ENCODE data around the gene PNKD. TPM values are rescaled to one million over a fixed set of nuclear protein-coding genes. Genes with fewer than 3 reads are reported as not detected.

PNKD gene
- total RNA-seq, 4 donors from 2014 or later: 33.4 to 66.4 (median 49.4) TPM

- no peaks in the 10 kb centered on the region for H3K27me3 ChIP-seq
- H3K27ac ChIP-seq: no peak overlapping the region
- no peaks in the 10 kb centered on the region for H3K9me3 ChIP-seq
- TF ChIP-seq POLR2A (IDR thresholded peaks at IDR 0.05) (no peak), EP300 (IDR thresholded peaks at IDR 0.05) (no peak), CTCF (IDR thresholded peaks at IDR 0.05) (no peak), POLR2AphosphoS5 (IDR thresholded peaks at IDR 0.05) (no peak)
- no peak for DNase-seq (ENCODE audit: low spot score in 2 of 2)
- no peak overlapping the region for H3K4me3 ChIP-seq
- 93% methylated on average over 14 of the region's 14 CpGs for WGBS
- no peaks in the 10 kb centered on the region for H3K36me3 ChIP-seq
- H3K4me1 ChIP-seq: peaks cover 9% of the 10 kb centered on the region
Measured at GRCh38 chr2:218354045-218354444, 83.7 kb downstream of the PNKD start.

- Histone ChIP-seq H3K9me3 (no peaks in the 10 kb centered on the region), H3K27ac (no peak overlapping the region), H3K4me3 (no peak overlapping the region), H3K4me1 (peaks cover 9% of the 10 kb centered on the region), H3K27me3 (no peaks in the 10 kb centered on the region), H3K36me3 (no peaks in the 10 kb centered on the region)
- TF ChIP-seq POLR2A (IDR thresholded peaks at IDR 0.05) (no peak), EP300 (IDR thresholded peaks at IDR 0.05) (no peak), CTCF (IDR thresholded peaks at IDR 0.05) (no peak), POLR2AphosphoS5 (IDR thresholded peaks at IDR 0.05) (no peak)
- DNase-seq (ENCODE audit: low spot score in 2 of 2): no peak
- WGBS: 74% methylated on average over 20 of the region's 20 CpGs
Measured at GRCh38 chr2:218354850-218355443, 84.6 kb downstream of the PNKD start.

GRCh38 chr2:218357236-218358177 is 87.2 kb downstream of the PNKD start:
- Histone ChIP-seq H3K4me1 (peaks cover 9% of the 10 kb centered on the region), H3K4me3 (no peak overlapping the region), H3K9me3 (no peaks in the 10 kb centered on the region), H3K36me3 (no peaks in the 10 kb centered on the region), H3K27me3 (no peaks in the 10 kb centered on the region), H3K27ac (no peak overlapping the region)
- WGBS: 66% methylated on average over 17 of the region's 17 CpGs
- TF ChIP-seq POLR2A (IDR thresholded peaks at IDR 0.05) (no peak), POLR2AphosphoS5 (IDR thresholded peaks at IDR 0.05) (no peak), EP300 (IDR thresholded peaks at IDR 0.05) (no peak), CTCF (IDR thresholded peaks at IDR 0.05) (no peak)
- DNase-seq (ENCODE audit: low spot score in 2 of 2): no peak

- 88% methylated on average over 4 of the region's 4 CpGs for WGBS
- no peak for DNase-seq (ENCODE audit: low spot score in 2 of 2)
- Histone ChIP-seq H3K36me3 (no peaks in the 10 kb centered on the region), H3K9me3 (no peaks in the 10 kb centered on the region), H3K4me3 (no peak overlapping the region), H3K27me3 (no peaks in the 10 kb centered on the region), H3K27ac (no peak overlapping the region), H3K4me1 (peaks cover 9% of the 10 kb centered on the region)
- TF ChIP-seq POLR2AphosphoS5 (IDR thresholded peaks at IDR 0.05) (no peak), EP300 (IDR thresholded peaks at IDR 0.05) (no peak), CTCF (IDR thresholded peaks at IDR 0.05) (no peak), POLR2A (IDR thresholded peaks at IDR 0.05) (no peak)
Measured at GRCh38 chr2:218360453-218360852, 90.1 kb downstream of the PNKD start.

GRCh38 chr2:218362606-218363005 is 92.3 kb downstream of the PNKD start:
- DNase-seq (ENCODE audit: low spot score in 2 of 2): no peak
- Histone ChIP-seq H3K9me3 (no peaks in the 10 kb centered on the region), H3K27ac (no peak overlapping the region), H3K27me3 (no peaks in the 10 kb centered on the region), H3K4me1 (peaks cover 5% of the 10 kb centered on the region), H3K4me3 (no peak overlapping the region), H3K36me3 (no peaks in the 10 kb centered on the region)
- 88% methylated on average over 8 of the region's 8 CpGs for WGBS
- TF ChIP-seq POLR2A (IDR thresholded peaks at IDR 0.05) (no peak), POLR2AphosphoS5 (IDR thresholded peaks at IDR 0.05) (no peak), CTCF (IDR thresholded peaks at IDR 0.05) (no peak), EP300 (IDR thresholded peaks at IDR 0.05) (no peak)

Data from suprapubic skin (tissue), 4 donors.